GM18867 (cell line): Measurements from ENCODE around the gene TNS3.

Experiments used
- ATAC-seq: cut with Tn5 transposase; IDR thresholded peaks from one replicate; pipeline ENCODE4 v1.9.1; 2021; ENCODE audit warnings: mild to moderate bottlenecking, moderate library complexity; ENCODE audit not compliant: unreplicated experiment

TNS3 gene

DNA sequence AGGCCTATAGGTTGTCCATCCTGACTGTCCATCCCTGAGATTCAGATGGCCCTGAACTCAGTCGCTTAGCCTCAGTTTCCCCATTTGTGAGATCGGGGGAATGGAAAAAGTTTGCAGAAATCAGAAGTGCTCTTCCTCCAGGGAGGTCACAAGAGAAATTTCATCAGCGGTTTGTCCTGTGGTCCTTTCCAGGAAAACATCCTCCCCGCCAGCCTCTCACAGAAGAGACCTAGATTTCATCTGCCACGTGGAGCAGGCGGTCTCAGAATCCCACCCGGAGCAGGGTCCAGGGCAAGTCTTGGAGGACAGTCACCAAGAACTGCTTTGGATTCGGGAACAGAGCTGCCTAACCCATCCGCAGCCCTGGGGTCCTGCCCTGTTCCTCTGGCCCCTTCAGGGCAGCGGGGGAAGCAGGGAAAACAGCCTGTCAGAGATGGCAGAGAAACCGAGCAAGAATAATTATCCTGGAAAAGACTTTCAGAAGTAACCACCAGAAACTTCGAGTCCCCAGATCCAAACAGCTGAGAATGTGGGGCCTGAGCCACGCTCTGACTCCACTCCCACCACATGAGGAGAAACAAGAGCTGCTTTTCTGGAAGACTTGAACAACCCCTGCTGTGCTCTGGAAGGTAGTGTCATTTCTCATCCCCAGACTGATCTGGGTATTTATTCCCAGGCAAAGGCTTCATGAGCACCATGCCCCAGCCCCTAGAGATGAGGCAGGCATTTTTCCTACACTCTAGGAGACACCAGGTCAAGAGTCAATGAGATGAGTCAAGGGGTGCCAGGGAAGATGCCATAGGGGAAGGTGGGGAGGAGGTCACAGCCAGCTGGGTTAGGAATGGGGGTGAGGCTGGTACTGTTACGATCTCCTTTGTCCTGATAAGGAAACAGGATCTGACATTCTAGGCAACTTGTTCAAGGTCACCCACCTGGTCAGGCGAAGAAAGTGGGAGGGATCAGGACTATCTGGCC is 1.1 kb upstream of the TNS3 start:
- ATAC-seq = no peak

- no peak for ATAC-seq
Observed at GRCh38 chr7:47581438-47581803, 490 bp downstream of the TNS3 start.

- ATAC-seq = no peak
Observed at GRCh38 chr7:47580811-47581331, 1.0 kb downstream of the TNS3 start.

DNA sequence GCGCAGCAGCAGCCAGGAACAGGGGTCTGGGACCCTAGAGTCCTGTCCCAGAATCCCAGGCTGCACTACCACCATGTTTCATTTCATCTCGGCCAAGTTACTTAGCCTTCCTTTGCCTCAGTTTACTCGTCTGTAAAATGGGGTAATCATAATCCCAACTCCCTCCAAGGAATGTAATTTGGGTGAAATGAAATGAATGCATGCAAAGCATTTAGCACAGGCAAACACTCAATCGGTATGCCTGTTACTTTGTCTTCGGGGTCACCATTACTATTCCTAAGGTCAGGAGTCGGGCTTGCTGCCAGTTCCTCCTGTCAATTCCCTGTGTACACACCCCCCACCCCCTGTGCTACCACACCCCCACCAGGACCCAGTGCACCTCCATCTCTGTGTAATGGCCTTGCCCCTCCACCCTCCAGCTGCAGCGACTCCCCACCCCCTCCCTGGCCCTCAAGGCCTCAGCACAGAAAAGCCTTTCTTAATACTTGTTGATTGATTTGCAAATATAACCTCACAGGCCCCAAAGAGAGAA is 1.7 kb downstream of the TNS3 start:
- no peak for ATAC-seq

GRCh38 chr7:47579458-47579857 is 2.5 kb downstream of the TNS3 start:
- ATAC-seq = no peak

- no peak for ATAC-seq
Observed at GRCh38 chr7:47578579-47579270, 3.2 kb downstream of the TNS3 start.

DNA sequence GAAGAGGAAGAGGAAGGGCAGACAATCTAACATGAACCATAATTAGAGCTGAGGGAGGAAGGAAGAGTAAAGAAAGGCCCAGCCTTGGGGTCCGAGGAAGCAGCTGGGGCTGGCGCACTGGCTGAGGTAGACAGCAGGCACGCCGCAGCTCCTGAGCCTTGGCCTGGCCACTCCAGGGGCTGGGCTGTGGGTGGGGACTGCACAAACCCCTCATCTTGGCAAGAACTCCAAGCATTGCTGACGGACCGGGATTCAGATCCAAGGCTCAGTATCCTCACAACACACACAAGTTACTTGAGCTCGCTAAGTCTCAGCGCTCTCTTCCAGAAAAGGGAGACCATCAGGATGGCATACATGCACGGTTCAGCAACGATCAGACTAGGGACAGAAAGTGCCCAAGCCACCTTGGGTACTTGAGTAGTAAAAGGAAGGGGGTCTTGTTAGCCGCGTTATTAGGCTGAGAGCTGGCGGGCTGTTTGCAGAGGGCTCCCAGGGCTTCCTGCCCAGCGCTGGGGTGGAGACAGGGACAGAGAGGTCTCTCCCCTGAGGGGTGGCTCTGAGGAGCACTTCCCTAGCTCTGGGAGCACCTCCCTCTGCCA is 4.5 kb downstream of the TNS3 start:
- no peak for ATAC-seq

GRCh38 chr7:47576866-47577306 is 5.0 kb downstream of the TNS3 start:
- no peak for ATAC-seq

DNA sequence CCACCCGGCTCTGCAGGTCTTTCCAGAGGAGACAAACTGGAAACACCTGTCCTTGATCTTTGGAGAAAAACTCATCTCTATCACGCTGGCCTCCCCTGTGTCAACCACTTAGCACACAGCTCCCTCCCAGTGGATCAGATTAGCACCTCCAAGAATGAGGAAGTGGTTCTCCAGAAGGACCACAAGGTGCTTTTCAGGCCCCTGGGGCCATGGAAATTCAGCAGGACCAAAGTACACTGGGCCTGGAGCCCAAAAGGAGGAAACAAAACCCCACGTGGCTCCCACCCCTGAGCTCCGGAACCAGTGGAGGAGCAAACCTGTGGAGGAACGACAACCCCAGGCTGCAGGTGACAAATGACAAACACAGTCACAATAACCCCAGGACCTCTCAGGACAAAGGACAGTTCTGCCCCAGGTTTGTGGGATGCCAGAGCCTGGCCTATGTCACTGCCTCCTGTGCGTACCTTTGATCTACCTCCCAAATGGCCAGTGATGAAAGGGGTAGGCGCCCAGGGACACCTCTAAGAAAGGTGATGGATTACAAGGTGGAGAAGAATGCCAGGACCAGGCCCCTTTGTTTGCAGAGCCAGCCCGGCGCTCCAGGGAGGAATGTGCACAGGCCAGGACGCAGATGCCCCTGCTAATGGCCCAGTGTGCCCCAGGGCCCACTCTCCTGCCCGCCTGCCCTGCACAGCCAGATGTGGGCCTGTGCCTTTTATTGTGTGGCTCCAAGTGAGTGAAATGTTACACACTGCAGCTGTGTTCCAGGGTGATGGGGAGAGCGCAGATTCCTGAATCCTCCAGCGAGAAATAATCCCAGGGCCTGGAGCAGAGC is 5.7 kb downstream of the TNS3 start:
- ATAC-seq = no peak

DNA sequence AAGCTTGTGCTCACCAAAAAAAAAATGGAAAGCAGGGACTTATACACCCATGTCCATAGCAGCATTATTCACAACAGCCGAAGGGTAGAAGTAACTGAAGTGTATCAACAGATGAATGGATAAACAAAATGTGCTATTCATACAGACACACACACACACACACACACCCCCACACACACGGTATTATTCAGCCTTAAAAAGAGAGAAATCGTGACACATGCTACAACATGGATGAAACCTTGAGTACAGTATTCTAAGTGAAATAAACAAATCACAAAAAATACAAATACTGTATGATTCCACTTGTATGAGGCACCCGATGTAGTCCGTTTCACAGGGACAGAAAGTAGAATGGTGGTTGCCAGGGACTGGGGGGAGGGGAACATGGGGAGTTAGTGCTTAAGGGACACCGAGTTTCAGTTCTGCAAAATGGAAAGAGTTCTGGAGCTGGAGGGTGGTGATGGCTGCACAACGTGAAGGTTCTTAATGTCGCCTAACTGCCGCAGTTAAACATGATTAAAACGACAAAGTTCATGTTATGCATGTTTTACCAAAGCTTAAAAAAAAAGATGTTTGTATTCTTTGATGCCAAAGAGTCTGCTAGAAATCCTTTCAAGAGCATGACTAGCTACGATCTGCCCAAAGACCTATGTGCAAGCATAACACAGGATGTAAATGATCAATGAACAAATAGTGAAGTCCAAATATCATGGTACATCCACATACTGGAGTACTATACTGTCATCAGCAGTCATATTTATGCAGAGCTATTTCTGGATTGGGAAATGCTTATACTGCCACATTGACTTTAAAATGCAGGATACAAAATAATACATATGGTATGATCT is 7.2 kb downstream of the TNS3 start:
- ATAC-seq = peak; percentile 85

DNA sequence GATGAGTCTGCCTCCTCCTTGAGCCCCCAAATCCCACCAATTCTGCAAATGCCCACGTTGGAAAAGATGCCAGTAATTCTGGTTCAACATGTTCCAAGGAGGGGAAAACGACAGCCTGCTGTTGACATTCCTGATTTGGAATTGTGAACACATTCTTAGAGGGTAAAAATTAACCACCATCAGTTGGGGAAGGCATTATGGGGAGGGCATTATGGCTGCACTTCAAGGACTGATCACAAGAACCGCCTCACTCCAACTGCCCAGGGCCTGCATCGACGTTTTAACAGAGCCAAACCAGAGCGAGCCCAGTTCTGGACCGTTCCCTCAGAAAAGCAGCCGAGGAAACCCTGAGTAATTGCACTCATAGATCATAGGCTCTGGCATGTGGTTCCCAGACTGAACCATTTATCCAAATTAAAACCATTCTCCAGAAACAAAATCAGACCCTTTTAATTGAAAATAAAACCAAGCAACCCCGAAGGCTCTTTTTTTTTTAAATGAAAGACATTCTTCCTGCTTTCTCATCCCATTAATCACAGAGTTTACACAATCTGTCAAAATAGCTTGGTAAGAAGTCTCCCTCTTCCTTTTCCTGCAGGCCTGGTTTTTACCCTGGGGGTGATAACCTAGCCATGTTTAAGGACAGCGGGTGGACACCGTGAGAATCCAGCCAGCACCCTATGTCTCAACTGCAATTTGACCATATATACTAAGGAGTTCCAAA is 8.0 kb downstream of the TNS3 start:
- ATAC-seq = no peak

- no peak for ATAC-seq
Observed at GRCh38 chr7:47572939-47573757, 8.8 kb downstream of the TNS3 start.

GRCh38 chr7:47572094-47572445 is 9.8 kb downstream of the TNS3 start:
- no peak for ATAC-seq

DNA sequence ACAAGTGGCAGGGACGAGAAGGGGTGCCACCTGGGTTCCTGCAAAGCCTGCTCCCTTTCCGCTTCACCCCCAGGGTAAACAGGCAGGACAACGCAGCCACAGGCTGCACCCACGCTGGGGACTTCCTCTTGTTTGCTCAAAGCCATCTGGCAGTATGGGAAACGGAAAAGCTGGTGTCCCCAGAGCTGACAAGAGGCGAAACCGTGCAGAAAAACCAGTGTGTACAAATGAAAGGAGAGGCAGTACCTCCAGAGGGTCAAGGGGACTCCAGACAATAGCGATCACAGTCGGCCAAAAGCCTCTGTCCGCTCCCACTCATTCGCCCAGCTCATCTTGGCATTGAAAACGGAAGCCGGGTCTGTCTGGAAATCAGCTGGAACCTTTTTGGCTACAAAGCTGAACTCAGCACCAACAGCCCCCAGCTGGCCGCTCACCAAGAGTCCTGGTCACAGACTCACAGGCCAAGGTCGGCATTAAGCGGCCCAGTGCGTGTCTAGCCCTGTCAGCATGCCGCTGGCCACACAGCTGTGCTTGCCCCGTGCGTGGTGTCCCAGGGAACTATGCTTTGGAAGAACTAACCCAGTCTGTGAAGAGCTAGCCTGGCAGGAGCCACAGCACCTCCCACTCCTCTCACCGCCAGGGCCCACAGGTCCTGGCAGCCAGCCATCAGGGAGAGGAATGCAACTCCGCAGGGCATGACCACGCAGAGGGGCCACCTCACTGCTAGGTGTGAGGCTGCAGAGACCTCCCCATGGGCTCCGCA is 10.4 kb downstream of the TNS3 start:
- no peak for ATAC-seq

DNA sequence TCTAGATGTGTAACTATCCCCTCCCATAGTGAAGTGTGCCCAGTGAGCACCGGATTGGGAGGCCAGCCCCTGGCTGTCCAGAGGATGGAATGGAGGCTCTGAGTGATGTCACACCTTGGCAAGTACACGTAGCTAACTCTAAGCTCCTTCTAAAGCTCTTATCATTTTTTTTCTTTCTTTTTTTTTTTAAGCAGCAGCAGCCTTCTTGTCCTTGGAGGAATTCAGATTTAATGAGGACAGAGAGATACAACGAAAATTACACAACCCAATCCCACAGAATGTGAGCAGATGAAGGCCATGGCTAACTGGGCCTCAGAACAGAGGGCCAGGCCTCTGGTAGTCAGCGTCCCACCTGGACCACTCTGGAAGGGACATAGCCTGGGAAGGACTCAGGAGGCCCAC is 11.3 kb downstream of the TNS3 start:
- no peak for ATAC-seq

DNA sequence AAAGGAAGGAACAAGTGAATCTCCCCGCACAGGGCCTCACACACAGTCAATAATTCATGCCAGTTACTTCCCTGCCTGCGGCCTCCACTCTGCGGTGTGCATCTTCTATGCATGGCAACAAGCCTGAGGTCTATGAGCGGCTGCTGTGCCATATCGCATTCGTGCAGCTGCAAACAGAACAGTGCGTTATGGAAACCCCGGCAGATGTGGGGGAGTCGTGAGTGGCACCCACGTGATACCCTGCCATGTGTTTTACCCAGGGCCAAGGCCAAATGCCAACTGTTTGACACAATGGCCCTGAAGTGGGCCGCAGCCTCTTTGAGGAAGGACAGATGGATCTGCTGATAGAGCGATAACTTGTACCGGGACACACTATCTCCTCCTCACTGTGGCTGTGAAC is 13.4 kb downstream of the TNS3 start:
- ATAC-seq = no peak

DNA sequence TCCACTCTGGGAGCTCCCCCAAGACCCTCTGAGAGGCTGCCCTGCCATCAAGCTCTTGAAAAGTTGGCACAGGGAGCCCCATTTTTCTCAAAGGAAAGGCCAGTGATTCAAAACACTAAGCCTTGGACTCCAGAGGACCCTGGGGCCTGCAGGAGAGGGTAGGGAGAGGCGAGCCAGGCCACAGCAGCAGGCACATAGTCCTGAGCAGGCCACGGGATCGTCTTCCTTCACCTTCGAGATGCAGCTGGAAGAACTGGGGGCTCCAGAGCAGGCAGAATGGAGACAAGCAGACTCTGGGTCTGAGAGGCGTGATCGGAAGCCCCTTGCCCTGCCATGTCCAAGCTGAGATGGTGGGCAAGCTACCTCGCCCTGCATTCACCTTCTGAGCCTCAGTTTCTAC is 13.9 kb downstream of the TNS3 start:
- ATAC-seq = no peak
